Measurements from ENCODE around the gene SLC26A2.

DNA sequence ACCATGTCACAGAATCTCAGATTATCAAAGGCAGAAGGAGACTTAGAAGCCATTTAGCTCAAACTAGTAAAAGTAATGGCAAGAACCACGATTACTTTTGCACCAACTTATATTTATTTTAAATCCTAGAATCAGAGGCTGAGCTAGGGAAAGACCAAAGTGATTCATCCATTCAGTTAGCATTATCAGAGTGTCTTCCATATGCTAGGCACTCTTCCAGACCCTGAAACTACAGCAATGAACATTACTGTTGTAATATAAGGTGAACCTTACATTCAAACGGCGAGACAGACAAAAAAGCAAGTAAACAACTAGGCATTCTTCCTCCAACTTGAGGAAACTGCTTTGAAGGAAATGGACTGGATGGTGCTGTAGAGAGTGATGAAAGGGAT, 23.9 kb upstream of the SLC26A2 start:
- no peak for TF ChIP-seq POLR2A (IDR thresholded peaks at IDR 0.05; ENCODE audit: low read length)
- no peak for TF ChIP-seq GATA1 (IDR thresholded peaks at IDR 0.05; ENCODE audit: low read depth, low read length)
